HL-60 (cell line): ENCODE data around the gene TAF11L7.
"Not testable (repeated sequence)": the region's sequence is repeated elsewhere in the genome, so short reads cannot be mapped to it uniquely, and the experiment has no call there.

ENCODE experiments used
- DNase-seq, 2 experiments: peaks; one replicate each; pipeline ENCODE4 v3.0.0-alpha.2; 2010 to 2020; ENCODE audit warnings: low read depth in 1 of 2, low spot score in 1 of 2
- H3K27ac ChIP-seq: fragments of 250-450 bp; sonication (Bioruptor Pico); replicated peaks from 2 replicates; pipeline ENCODE4 v1.5.1; 2020; ENCODE audit warnings: mild to moderate bottlenecking, moderate library complexity
- H3K27me3 ChIP-seq: fragments of 250-450 bp; sonication (Bioruptor Pico); 2 replicates; pipeline ENCODE4 v1.5.1; 2021; ENCODE audit warnings: mild to moderate bottlenecking, moderate library complexity; ENCODE audit not compliant: insufficient read depth, poor library complexity, severe bottlenecking
- H3K4me3 ChIP-seq: replicated peaks from 2 replicates; pipeline ENCODE4 v1.5.1; 2011; ENCODE audit warnings: mild to moderate bottlenecking, control low read depth, low read length; ENCODE audit not compliant: insufficient read depth
- CTCF ChIP-seq: IDR thresholded peaks from one replicate; pipeline ENCODE4 v1.5.1; 2011; ENCODE audit warnings: low read length, control low read depth, inconsistent platforms; ENCODE audit not compliant: insufficient read depth
- GABPA ChIP-seq: IDR thresholded peaks from 2 replicates; pipeline ENCODE4 v1.6.1; 2012; ENCODE audit warnings: low read depth
- POLR2AphosphoS5 ChIP-seq: IDR thresholded peaks from 2 replicates; pipeline ENCODE4 v1.6.1; 2012; ENCODE audit warnings: low read depth
- REST ChIP-seq: IDR thresholded peaks from 2 replicates; pipeline ENCODE4 v1.6.1; 2012; ENCODE audit warnings: low read depth; ENCODE audit not compliant: insufficient replicate concordance
- SPI1 ChIP-seq: IDR thresholded peaks from 2 replicates; pipeline ENCODE4 v1.6.1; 2012; ENCODE audit warnings: low read depth, mild to moderate bottlenecking, borderline replicate concordance
- long read RNA-seq: library from polyadenylated mRNA; unstranded; transcript quantifications from one replicate; pipeline ENCODE4 v2.0.0, GENCODE V29; 2020

Gene TAF11L7
- long read RNA-seq = 0 reads

- not testable (repeated sequence) for H3K27ac ChIP-seq, H3K4me3 ChIP-seq, H3K27me3 ChIP-seq, DNase-seq
These were observed at the start of gene TAF11L7 for GRCh38 chr5:17585658-17586057. Gene TAF11L7 (minus strand): TSS chr5:17585758.

GRCh38 chr5:17634160-17634559, 48.6 kb upstream of the TAF11L7 start, which contains the start of gene TAF11L14:
Gene TAF11L14 (plus strand): TSS chr5:17634460.
- Histone ChIP-seq H3K4me3 (no peak within 1 kb of the TSS), H3K27me3 (no peaks in the 10 kb centered on the region), H3K27ac (no peak within 1 kb of the TSS)
- no peak for DNase-seq
- TF ChIP-seq REST (no peak), CTCF (no peak), SPI1 (no peak), POLR2AphosphoS5 (no peak)

- H3K27ac ChIP-seq, H3K4me3 ChIP-seq, DNase-seq, H3K27me3 ChIP-seq: not testable (repeated sequence)
These were observed 46.2 kb upstream of the TAF11L7 start, which contains the start of gene TAF11L13 for GRCh38 chr5:17631788-17632187. Gene TAF11L13 (plus strand): TSS chr5:17632088.

- no peak overlapping the region for H3K27ac ChIP-seq
- TF ChIP-seq SPI1 (no peak), POLR2AphosphoS5 (no peak), CTCF (no peak), REST (no peak), GABPA (no peak)
- no peak for DNase-seq
- no peaks in the 10 kb centered on the region for H3K27me3 ChIP-seq
- H3K4me3 ChIP-seq = no peak overlapping the region
These were observed 40.1 kb upstream of the TAF11L7 start for GRCh38 chr5:17625686-17626085.

DNA sequence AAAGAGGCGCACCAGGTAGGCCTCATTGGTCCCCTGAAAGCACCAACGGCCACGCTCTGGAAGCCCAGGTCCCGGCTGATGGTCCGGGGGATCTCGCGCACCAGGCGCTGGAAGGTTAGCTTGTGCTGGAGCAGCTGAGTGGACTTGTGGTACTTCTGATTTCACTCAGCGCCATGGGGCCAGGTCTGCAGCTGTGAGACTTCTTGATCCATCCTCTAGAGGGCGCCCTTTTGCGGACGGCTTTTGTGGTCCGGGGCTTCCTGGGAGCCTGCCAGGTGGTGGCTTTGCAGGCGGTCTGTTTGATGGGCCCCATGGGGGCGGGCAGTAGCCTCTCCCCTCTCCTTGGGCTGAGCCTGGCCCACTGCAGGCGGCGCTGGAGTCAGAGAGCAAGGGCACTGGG, 35.1 kb upstream of the TAF11L7 start:
- no peak for DNase-seq

More for the DNA sequence above, 35.1 kb upstream of the TAF11L7 start:
- no peak overlapping the region for H3K27ac ChIP-seq
- no peak overlapping the region for H3K4me3 ChIP-seq
- no peaks in the 10 kb centered on the region for H3K27me3 ChIP-seq
- TF ChIP-seq GABPA (no peak), POLR2AphosphoS5 (no peak), SPI1 (no peak), CTCF (no peak), REST (no peak)
